ENCODE results near the gene MYO3A. TPM values are rescaled to one million over a fixed set of nuclear protein-coding genes. Genes with fewer than 3 reads are reported as not detected.

MYO3A gene
- total and polyA plus RNA-seq, 2 of the 4 experiments (the other 2 are of a cell fraction) = not detected

DNA sequence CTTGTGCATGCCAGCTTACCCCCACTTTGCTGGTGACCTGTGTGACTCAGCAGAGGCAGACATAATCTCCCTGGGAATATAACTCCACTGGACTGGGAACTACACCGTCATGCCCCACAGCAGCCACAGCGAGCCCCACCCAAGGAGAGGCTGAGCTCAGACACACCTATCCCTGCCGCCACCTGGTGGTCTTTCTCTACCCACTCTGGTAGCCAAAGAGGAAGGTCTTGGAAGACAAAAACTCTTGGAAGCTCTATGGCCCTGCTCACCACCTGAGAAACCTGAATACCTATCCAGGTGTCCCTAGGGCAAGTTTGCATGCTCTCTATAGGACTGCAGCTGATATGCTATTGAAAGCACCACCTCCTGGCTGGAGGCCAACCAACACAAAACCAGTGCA is 48.1 kb downstream of the MYO3A start:
- Histone ChIP-seq H3K4me2 (ENCODE audit: low read depth, low read length) (no peak overlapping the region), H3K27ac (ENCODE audit: insufficient read depth, low read length) (no peak overlapping the region), H2AFZ (replicated peaks; ENCODE audit: low read length, poor library complexity) (no peak overlapping the region), H4K8ac (ENCODE audit: low read depth in 2 of 2, low read length in 2 of 2) (no peak overlapping the region), H3K56ac (ENCODE audit: extremely low read depth, insufficient read depth, low read length) (no peak overlapping the region), H4K20me1 (ENCODE audit: insufficient read depth, low read length) (no peaks in the 10 kb centered on the region), H3K4me3 (ENCODE audit: insufficient read depth, low read depth, low read length) (no peak overlapping the region), H3K4ac (ENCODE audit: low read depth, low read length) (no peak overlapping the region), H2AK9ac (replicated peaks; ENCODE audit: low read depth, low read length, poor library complexity) (no peak overlapping the region), H3K9ac (ENCODE audit: low read depth, low read length) (no peak overlapping the region), H3K36me3 (ENCODE audit: control insufficient read depth, insufficient read depth, low read length) (no peaks in the 10 kb centered on the region), H3K9me1 (ENCODE audit: insufficient read depth, low read length) (no peaks in the 10 kb centered on the region), H2BK20ac (ENCODE audit: low read depth, low read length) (no peak overlapping the region), H2AK5ac (ENCODE audit: low read depth, low read length) (no peak overlapping the region), H3K79me1 (ENCODE audit: low read depth in 1 of 2, low read length in 2 of 2) (no peaks in the 10 kb centered on the region), H3K9me3 (ENCODE audit: control insufficient read depth, insufficient read depth, low read length) (peaks cover 10% of the 10 kb centered on the region), H2BK15ac (ENCODE audit: low read depth, low read length) (no peak overlapping the region), H2BK120ac (ENCODE audit: low read depth, low read length) (no peak overlapping the region), H3K14ac (replicated peaks; ENCODE audit: low read depth, low read length) (no peak overlapping the region), H4K91ac (ENCODE audit: insufficient read depth, low read depth, low read length) (no peak overlapping the region), H4K5ac (ENCODE audit: low read depth, low read length) (no peak overlapping the region), H2BK5ac (ENCODE audit: low read depth, low read length, poor library complexity, severe bottlenecking) (no peak overlapping the region), H3K18ac (ENCODE audit: low read depth, low read length) (no peak overlapping the region), H3K23ac (ENCODE audit: low read depth, low read length) (no peak overlapping the region), H3K4me1 (ENCODE audit: control insufficient read depth, insufficient read depth, low read length) (no peaks in the 10 kb centered on the region), H3K27me3 (ENCODE audit: control insufficient read depth, insufficient read depth, low read length) (no peaks in the 10 kb centered on the region)
- in situ Hi-C loops (cut with MboI; ENCODE audit: low sequenced_read_pairs) = no loop called here
- ATAC-seq (ENCODE audit: low read depth) (no peak), DNase-seq (no peak)
- dilution Hi-C loops (cut with HindIII; ENCODE audit: low sequenced_read_pairs, unreplicated experiment) = no loop called here
- TF ChIP-seq, protein P1, sequence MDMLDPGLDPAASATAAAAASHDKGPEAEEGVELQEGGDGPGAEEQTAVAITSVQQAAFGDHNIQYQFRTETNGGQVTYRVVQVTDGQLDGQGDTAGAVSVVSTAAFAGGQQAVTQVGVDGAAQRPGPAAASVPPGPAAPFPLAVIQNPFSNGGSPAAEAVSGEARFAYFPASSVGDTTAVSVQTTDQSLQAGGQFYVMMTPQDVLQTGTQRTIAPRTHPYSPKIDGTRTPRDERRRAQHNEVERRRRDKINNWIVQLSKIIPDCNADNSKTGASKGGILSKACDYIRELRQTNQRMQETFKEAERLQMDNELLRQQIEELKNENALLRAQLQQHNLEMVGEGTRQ (IDR thresholded peaks at IDR 0.05; ENCODE audit: low read depth, low read length) = no peak
- TF ChIP-seq CHD1 (IDR thresholded peaks at IDR 0.05; ENCODE audit: low read depth, low read length) (no peak), SMC3 (IDR thresholded peaks at IDR 0.05; ENCODE audit: low read depth, low read length) (no peak), MXI1 (IDR thresholded peaks at IDR 0.05; ENCODE audit: borderline replicate concordance, low read depth, low read length) (no peak), RFX5 (IDR thresholded peaks at IDR 0.05; ENCODE audit: low read depth, low read length) (no peak), FOS (IDR thresholded peaks at IDR 0.05; ENCODE audit: low read depth, low read length) (no peak), MAZ (IDR thresholded peaks at IDR 0.05; ENCODE audit: borderline replicate concordance, low read depth, low read length) (no peak), POLR2A (IDR thresholded peaks at IDR 0.05; ENCODE audit: low read depth, low read length) (no peak), RCOR1 (IDR thresholded peaks at IDR 0.05; ENCODE audit: insufficient replicate concordance, low read length) (no peak), RAD21 (IDR thresholded peaks at IDR 0.05; ENCODE audit: low read length) (no peak), MAFK (IDR thresholded peaks at IDR 0.05; ENCODE audit: low read depth, low read length) (no peak), CEBPB (IDR thresholded peaks at IDR 0.05; ENCODE audit: low read depth, low read length) (no peak), NFE2L2 (IDR thresholded peaks at IDR 0.05; ENCODE audit: low read depth, low read length) (no peak), BHLHE40 (IDR thresholded peaks at IDR 0.05; ENCODE audit: low read depth, low read length) (no peak)
- TF ChIP-seq, protein P2, sequence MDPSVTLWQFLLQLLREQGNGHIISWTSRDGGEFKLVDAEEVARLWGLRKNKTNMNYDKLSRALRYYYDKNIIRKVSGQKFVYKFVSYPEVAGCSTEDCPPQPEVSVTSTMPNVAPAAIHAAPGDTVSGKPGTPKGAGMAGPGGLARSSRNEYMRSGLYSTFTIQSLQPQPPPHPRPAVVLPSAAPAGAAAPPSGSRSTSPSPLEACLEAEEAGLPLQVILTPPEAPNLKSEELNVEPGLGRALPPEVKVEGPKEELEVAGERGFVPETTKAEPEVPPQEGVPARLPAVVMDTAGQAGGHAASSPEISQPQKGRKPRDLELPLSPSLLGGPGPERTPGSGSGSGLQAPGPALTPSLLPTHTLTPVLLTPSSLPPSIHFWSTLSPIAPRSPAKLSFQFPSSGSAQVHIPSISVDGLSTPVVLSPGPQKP (IDR thresholded peaks at IDR 0.05; ENCODE audit: borderline replicate concordance, low read depth, low read length) = no peak
- TF ChIP-seq, protein P3, sequence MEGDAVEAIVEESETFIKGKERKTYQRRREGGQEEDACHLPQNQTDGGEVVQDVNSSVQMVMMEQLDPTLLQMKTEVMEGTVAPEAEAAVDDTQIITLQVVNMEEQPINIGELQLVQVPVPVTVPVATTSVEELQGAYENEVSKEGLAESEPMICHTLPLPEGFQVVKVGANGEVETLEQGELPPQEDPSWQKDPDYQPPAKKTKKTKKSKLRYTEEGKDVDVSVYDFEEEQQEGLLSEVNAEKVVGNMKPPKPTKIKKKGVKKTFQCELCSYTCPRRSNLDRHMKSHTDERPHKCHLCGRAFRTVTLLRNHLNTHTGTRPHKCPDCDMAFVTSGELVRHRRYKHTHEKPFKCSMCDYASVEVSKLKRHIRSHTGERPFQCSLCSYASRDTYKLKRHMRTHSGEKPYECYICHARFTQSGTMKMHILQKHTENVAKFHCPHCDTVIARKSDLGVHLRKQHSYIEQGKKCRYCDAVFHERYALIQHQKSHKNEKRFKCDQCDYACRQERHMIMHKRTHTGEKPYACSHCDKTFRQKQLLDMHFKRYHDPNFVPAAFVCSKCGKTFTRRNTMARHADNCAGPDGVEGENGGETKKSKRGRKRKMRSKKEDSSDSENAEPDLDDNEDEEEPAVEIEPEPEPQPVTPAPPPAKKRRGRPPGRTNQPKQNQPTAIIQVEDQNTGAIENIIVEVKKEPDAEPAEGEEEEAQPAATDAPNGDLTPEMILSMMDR (conservative IDR thresholded peaks at IDR 0.05; ENCODE audit: low read depth, low read length) = no peak
- intact Hi-C loops (cut with micrococcal nuclease) = no loop called here
- ChIA-PET CTCF (no interaction called here), POLR2A (ENCODE audit: unreplicated experiment) (no interaction called here)
- no CpG with 5 or more reads among the region's 3 CpGs for WGBS, 2 experiments (ENCODE audit: extremely low coverage in 2 of 2, insufficient read length in 1 of 2)
- BruUV-seq (replicated peaks) = no TSS peak
